Lung (tissue), 13 donors: ENCODE data around the gene FKBP6. TPM values are rescaled to one million over a fixed set of nuclear protein-coding genes. Genes with fewer than 3 reads are reported as not detected.
A peak's percentile ranks its signal among the peaks of the same experiment; 100 is the strongest.
"Not testable (repeated sequence)": the region's sequence is repeated elsewhere in the genome, so short reads cannot be mapped to it uniquely, and the experiment has no call there.

ENCODE experiments used
- ATAC-seq: fragments of 200-7000 bp; cut with Tn5 transposase; one replicate; pipeline ENCODE4 v1.9.1; 2020; ENCODE audit warnings: moderate number of reproducible peaks; ENCODE audit not compliant: insufficient read depth, low FRiP score
- DNase-seq, 3 donors: peaks; one replicate each; pipeline ENCODE4 v3.0.0-alpha.2; 2013 to 2017
- H3K27ac ChIP-seq, 2 donors: one replicate each; pipeline ENCODE4 v1.5.1; 2013; ENCODE audit warnings: mild to moderate bottlenecking in 2 of 2, moderate library complexity in 2 of 2, control low read depth in 1 of 2, inconsistent platforms in 1 of 2, low read depth in 1 of 2, low read length in 1 of 2
- H3K27me3 ChIP-seq, 3 donors: one replicate each; pipeline ENCODE4 v1.5.1; 2013; ENCODE audit warnings: low read length in 2 of 3; ENCODE audit not compliant: control insufficient read depth in 3 of 3, insufficient read depth in 3 of 3
- H3K36me3 ChIP-seq, 4 donors: one replicate each; pipeline ENCODE4 v1.5.1; 2013; ENCODE audit warnings: low read length in 4 of 4, mild to moderate bottlenecking in 1 of 4, moderate library complexity in 1 of 4; ENCODE audit not compliant: control insufficient read depth in 4 of 4, insufficient read depth in 4 of 4
- H3K4me1 ChIP-seq, 5 donors: one replicate each; pipeline ENCODE4 v1.5.1; 2013; ENCODE audit warnings: low read length in 5 of 5, mild to moderate bottlenecking in 2 of 5, moderate library complexity in 1 of 5; ENCODE audit not compliant: control insufficient read depth in 5 of 5, insufficient read depth in 5 of 5
- H3K4me3 ChIP-seq: one replicate; pipeline ENCODE4 v1.5.1; 2013; ENCODE audit warnings: mild to moderate bottlenecking, control low read depth, moderate library complexity
- H3K9ac ChIP-seq, 2 donors: one replicate each; pipeline ENCODE4 v1.5.1; 2013; ENCODE audit warnings: low read length in 2 of 2, control low read depth in 1 of 2; ENCODE audit not compliant: insufficient read depth in 1 of 2
- H3K9me3 ChIP-seq, 4 donors: one replicate each; pipeline ENCODE4 v1.5.1; 2013; ENCODE audit warnings: low read length in 3 of 4, mild to moderate bottlenecking in 1 of 4, moderate library complexity in 1 of 4; ENCODE audit not compliant: control insufficient read depth in 4 of 4, insufficient read depth in 3 of 4
- CTCF ChIP-seq: IDR thresholded peaks from 2 replicates; pipeline ENCODE4 v1.5.1; 2012; ENCODE audit warnings: mild to moderate bottlenecking; ENCODE audit errors: control extremely low read depth, extremely low read depth
- WGBS, 2 donors: extraction: QIAGEN DNeasy Blood & Tissue Kit; methylation state at CpG; one replicate each; pipeline ENCODE4 v1.1.7; 2013; 5-methylcytosine and 5-hydroxymethylcytosine counted together
- polyA plus RNA-seq, 2 donors: library from polyadenylated mRNA; stranded (reverse); fragments of 200-250 nt; gene quantifications; one replicate each; pipeline ENCODE4 v1.2.1, GENCODE V29; 2013
- small RNA-seq: library from RNA; depleted of rRNA; stranded (forward); fragments of <200 nt; gene quantifications from one replicate; pipeline ENCODE3, GENCODE V24; 2014; ENCODE audit warnings: low replicate concordance
- total RNA-seq, 2 donors: library from RNA; depleted of rRNA in 1 of 2; stranded (reverse); fragments of >200 nt in 1 of 2; gene quantifications; one replicate each; pipeline ENCODE4 v1.2.1, GENCODE V29; 2014 to 2021
- donor health status: control.
- donor health status: control.
- donor health status: Bipolar disorder and iron deficiency.
- donor health status: healthy.
- donor health status: DM: yes; HTN: yes; CAD: no.

The FKBP6 gene
- total and polyA plus RNA-seq, 4 donors = 0.08 to 1.5 TPM; not detected in 2

- TF ChIP-seq CTCF = no peak
- ATAC-seq (no peak), DNase-seq (peak; percentile 31 to 76 (median 71))
- WGBS, 2 donors = 25 to 51% methylated on average over 12 to 14 of the region's 14 CpGs
- no peaks in the 10 kb centered on the region for H3K27me3 ChIP-seq
- no peak overlapping the region for H3K27ac ChIP-seq
- H3K9ac ChIP-seq = no peak overlapping the region
- no peaks in the 10 kb centered on the region for H3K4me1 ChIP-seq
- H3K4me3 ChIP-seq = no peak overlapping the region
- H3K9me3 ChIP-seq = no peaks in the 10 kb centered on the region
- no peaks in the 10 kb centered on the region for H3K36me3 ChIP-seq
Observed at GRCh38 chr7:73397521-73398281, 69.7 kb downstream of the FKBP6 start.

GRCh38 chr7:73399185-73400050 lies 71.5 kb downstream of the FKBP6 start:
- H3K36me3 ChIP-seq, H3K9ac ChIP-seq, H3K9me3 ChIP-seq, H3K27ac ChIP-seq, H3K27me3 ChIP-seq, H3K4me3 ChIP-seq, H3K4me1 ChIP-seq: not testable (repeated sequence)
- ATAC-seq (peak; percentile 75), DNase-seq (peak; percentile 86 to 91 (median 88))
- 39 to 55% methylated on average over 19 of the region's 19 CpGs for WGBS, 2 donors

GRCh38 chr7:73404860-73405259 lies 76.9 kb downstream of the FKBP6 start:
- H3K36me3 ChIP-seq, H3K9me3 ChIP-seq, H3K27me3 ChIP-seq, H3K4me1 ChIP-seq, DNase-seq, H3K4me3 ChIP-seq, H3K27ac ChIP-seq, H3K9ac ChIP-seq, ATAC-seq: not testable (repeated sequence)
- 92 to 93% methylated on average over 2 to 3 of the region's 3 CpGs for WGBS, 2 donors

Small RNA genes within 50 kb of the gene (small RNA-seq; reads per million reads assigned to genes)
- gene RF00019 (not detected), gene RNU6-1080P (not detected)

Other genes with a start within 250 kb of the FKBP6 start
- under 1 TPM in 1 of 2 donors, not detected in 1; 0.11 TPM for gene SPDYE9, start 242.1 kb upstream of the FKBP6 start, total RNA-seq
- gene SPDYE9, start 242.1 kb upstream of the FKBP6 start, polyA plus RNA-seq = not detected
- 10 to 100 TPM; 14.9 to 30.1 TPM for gene NSUN5, start 19.3 kb upstream of the FKBP6 start, total RNA-seq
- gene NSUN5, start 19.3 kb upstream of the FKBP6 start, polyA plus RNA-seq = 10 to 100 TPM; 25.4 to 35.3 TPM
- under 1 TPM in 1 of 2 donors, not detected in 1; 0.34 TPM for gene TRIM50, start 79 bp upstream of the FKBP6 start, total RNA-seq
- gene TRIM50, start 79 bp upstream of the FKBP6 start, polyA plus RNA-seq = under 1 TPM; 0.02 to 0.08 TPM
- gene FZD9, start 105.6 kb downstream of the FKBP6 start, total RNA-seq = under 1 TPM; 0.17 to 0.37 TPM
- under 1 TPM; 0.24 to 0.69 TPM for gene FZD9, start 105.6 kb downstream of the FKBP6 start, polyA plus RNA-seq
- 10 to 100 TPM; 45.8 to 65.0 TPM for gene BAZ1B, start 194.1 kb downstream of the FKBP6 start, total RNA-seq
- 10 to 100 TPM; 19.9 to 20.1 TPM for gene BAZ1B, start 194.1 kb downstream of the FKBP6 start, polyA plus RNA-seq
- gene BCL7B, start 229.5 kb downstream of the FKBP6 start, total RNA-seq = 10 to 100 TPM; 17.7 to 58.6 TPM
- gene BCL7B, start 229.5 kb downstream of the FKBP6 start, polyA plus RNA-seq = 10 to 100 TPM; 62.7 to 71.0 TPM